HFFc6 (cell line): ENCODE measurements around the gene SOX18. TPM values are rescaled to one million over a fixed set of nuclear protein-coding genes. Genes with fewer than 3 reads are reported as not detected.

ENCODE experiments used
- DNase-seq: peaks from one replicate; pipeline ENCODE4 v3.0.0-alpha.2; 2018
- H3K27ac Mint-ChIP-seq: 2 replicates; pipeline ENCODE4 v1.8.0; 2020; ENCODE audit warnings: mild to moderate bottlenecking, mixed read lengths
- H3K27me3 Mint-ChIP-seq: 2 replicates; pipeline ENCODE4 v1.8.0; 2021; ENCODE audit warnings: mild to moderate bottlenecking, moderate library complexity, mixed read lengths; ENCODE audit not compliant: insufficient read depth
- H3K36me3 Mint-ChIP-seq: 2 replicates; pipeline ENCODE4 v1.8.0; 2021; ENCODE audit warnings: low read depth, mixed read lengths
- H3K4me1 Mint-ChIP-seq: 2 replicates; pipeline ENCODE4 v1.8.0; 2020; ENCODE audit warnings: low read depth, mixed read lengths
- H3K4me3 Mint-ChIP-seq: 2 replicates; pipeline ENCODE4 v1.8.0; 2020; ENCODE audit warnings: mild to moderate bottlenecking, moderate library complexity, mixed read lengths
- H3K9me3 Mint-ChIP-seq: 2 replicates; pipeline ENCODE4 v1.8.0; 2020; ENCODE audit warnings: mild to moderate bottlenecking, mixed read lengths
- total RNA-seq, 6 experiments: library from RNA; stranded (reverse); fragmentation: NEBNext Ultra II Directional; extraction: Animal tissue kit (Norgen Biotek cat#: 25700); gene quantifications; 2 replicates in 1 of 6; 3 replicates in 5 of 6; pipeline ENCODE4 v1.2.3, GENCODE V29; 2021
- TF ChIP-seq, protein P1 (sequence below): fragments of 200-600 bp; sonication (generic); IDR thresholded peaks from 2 replicates; pipeline ENCODE4 v1.5.0; 2021; ENCODE audit warnings: antibody characterized with exemption, mild to moderate bottlenecking

The SOX18 gene
- total RNA-seq, 6 experiments from 2014 or later = 0.10 to 0.17 TPM; not detected in 4

DNA sequence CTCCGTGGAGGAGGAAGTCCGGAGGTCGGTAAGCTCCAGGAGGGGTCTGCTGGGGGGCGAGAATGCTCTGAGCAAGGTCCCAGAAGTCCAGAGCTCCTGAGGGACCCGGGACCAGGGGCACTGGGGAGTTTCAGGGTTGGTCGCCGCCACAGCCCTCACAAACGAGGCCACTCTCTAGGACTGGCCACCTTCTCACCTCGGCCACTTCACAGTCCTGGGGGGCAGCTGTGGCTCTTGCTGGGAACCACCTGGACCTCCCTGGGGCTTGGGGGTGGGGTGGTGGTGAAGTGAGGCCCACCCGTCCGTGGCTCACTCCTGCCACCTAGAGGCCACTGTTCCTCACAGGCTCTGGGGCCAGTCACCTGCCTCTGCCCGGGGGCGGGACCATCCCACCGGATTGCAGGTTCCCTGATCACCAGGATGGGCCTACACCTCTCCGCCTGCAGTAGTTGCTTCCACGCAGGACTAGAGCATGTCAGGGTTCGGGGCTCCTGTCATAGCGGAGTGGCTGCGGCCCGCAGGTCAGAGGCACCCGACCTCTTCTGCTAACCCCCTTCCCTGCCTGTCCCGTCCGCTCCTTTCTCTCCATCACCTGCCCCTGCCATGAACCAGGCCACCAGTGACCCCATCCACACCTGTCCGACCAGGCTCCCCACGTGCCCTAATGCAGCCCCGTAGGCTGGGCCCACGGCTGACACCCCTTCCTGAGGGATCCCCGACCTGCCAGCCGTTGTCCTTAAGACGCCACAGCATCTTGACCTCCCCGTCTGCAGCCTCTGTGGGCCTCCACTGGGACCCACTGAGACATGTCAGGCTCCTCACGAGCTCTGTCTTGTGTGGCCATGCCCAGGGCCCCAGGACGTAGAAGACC lies 8.4 kb upstream of the SOX18 start:
- no peaks in the 10 kb centered on the region for H3K9me3 Mint-ChIP-seq
- DNase-seq = peak; percentile 30
- TF ChIP-seq, protein P1, sequence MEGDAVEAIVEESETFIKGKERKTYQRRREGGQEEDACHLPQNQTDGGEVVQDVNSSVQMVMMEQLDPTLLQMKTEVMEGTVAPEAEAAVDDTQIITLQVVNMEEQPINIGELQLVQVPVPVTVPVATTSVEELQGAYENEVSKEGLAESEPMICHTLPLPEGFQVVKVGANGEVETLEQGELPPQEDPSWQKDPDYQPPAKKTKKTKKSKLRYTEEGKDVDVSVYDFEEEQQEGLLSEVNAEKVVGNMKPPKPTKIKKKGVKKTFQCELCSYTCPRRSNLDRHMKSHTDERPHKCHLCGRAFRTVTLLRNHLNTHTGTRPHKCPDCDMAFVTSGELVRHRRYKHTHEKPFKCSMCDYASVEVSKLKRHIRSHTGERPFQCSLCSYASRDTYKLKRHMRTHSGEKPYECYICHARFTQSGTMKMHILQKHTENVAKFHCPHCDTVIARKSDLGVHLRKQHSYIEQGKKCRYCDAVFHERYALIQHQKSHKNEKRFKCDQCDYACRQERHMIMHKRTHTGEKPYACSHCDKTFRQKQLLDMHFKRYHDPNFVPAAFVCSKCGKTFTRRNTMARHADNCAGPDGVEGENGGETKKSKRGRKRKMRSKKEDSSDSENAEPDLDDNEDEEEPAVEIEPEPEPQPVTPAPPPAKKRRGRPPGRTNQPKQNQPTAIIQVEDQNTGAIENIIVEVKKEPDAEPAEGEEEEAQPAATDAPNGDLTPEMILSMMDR = peak; percentile 92
- peaks cover 5% of the 10 kb centered on the region; the same call in 1 of the 2 replicates for H3K27me3 Mint-ChIP-seq
- H3K4me1 Mint-ChIP-seq = peaks cover 16% of the 10 kb centered on the region
- no peak overlapping the region for H3K27ac Mint-ChIP-seq
- no peaks in the 10 kb centered on the region for H3K36me3 Mint-ChIP-seq
- H3K4me3 Mint-ChIP-seq = no peak overlapping the region

DNA sequence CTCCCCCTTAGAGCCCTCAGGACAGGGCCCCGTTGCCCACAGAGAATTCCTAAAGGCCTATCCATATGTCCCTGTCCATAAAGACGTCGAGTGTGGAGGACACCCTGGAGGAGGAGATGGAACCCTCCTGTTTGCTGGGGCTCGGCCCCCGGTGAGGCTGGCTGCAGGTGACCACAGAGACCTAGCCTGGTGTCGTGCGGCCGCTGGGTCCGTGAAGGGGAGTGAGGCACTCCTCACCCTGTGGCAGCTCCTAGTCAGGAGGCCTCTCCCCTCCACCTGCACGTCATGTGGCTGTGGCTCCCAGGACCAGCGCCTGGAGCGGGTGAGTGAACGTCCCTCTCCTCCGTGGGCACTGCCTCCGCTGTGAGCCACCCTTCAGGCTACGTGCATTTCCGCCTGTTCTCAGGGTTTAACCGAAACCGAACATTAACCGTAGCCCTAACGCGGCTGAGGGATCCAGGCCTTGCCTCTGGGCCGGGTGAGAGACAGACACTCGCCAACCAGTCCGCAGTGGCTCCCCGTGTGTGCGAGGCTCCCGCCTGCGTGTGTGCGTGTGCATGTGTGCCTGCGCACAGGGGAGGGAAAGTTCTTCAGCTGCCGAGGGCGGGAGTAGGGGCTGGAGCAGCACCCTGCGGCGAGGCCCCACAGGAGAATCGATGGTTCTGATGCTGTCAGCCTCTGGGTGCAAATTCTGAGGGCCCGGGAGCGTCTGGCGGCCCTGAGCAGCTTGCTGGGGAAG lies 7.6 kb upstream of the SOX18 start:
- TF ChIP-seq, protein P1 = no peak
- peaks cover 11% of the 10 kb centered on the region for H3K4me1 Mint-ChIP-seq
- H3K9me3 Mint-ChIP-seq = no peaks in the 10 kb centered on the region
- peaks cover 5% of the 10 kb centered on the region; the same call in 1 of the 2 replicates for H3K27me3 Mint-ChIP-seq
- H3K36me3 Mint-ChIP-seq = no peaks in the 10 kb centered on the region
- DNase-seq = no peak
- no peak overlapping the region for H3K4me3 Mint-ChIP-seq
- H3K27ac Mint-ChIP-seq = no peak overlapping the region

DNA sequence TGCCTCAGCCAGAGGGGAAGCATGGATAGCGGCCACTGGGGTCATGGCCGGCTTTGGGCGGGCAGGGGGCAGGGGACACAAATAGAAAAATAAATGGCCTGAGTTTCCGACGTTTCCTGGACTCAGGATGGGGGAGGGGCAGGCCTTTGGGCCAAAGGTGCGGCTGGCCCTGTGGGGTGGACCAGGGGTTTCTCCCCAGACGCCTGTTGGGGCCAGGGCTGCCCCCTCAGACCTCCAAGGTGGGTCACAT lies 7.1 kb upstream of the SOX18 start:
- no peaks in the 10 kb centered on the region for H3K36me3 Mint-ChIP-seq
- no peak for DNase-seq
- no peak overlapping the region for H3K27ac Mint-ChIP-seq
- TF ChIP-seq, protein P1 = no peak
- H3K27me3 Mint-ChIP-seq = peaks cover 5% of the 10 kb centered on the region; the same call in 1 of the 2 replicates
- peaks cover 8% of the 10 kb centered on the region; the same call in 1 of the 2 replicates for H3K4me1 Mint-ChIP-seq
- H3K4me3 Mint-ChIP-seq = no peak overlapping the region
- H3K9me3 Mint-ChIP-seq = no peaks in the 10 kb centered on the region

DNA sequence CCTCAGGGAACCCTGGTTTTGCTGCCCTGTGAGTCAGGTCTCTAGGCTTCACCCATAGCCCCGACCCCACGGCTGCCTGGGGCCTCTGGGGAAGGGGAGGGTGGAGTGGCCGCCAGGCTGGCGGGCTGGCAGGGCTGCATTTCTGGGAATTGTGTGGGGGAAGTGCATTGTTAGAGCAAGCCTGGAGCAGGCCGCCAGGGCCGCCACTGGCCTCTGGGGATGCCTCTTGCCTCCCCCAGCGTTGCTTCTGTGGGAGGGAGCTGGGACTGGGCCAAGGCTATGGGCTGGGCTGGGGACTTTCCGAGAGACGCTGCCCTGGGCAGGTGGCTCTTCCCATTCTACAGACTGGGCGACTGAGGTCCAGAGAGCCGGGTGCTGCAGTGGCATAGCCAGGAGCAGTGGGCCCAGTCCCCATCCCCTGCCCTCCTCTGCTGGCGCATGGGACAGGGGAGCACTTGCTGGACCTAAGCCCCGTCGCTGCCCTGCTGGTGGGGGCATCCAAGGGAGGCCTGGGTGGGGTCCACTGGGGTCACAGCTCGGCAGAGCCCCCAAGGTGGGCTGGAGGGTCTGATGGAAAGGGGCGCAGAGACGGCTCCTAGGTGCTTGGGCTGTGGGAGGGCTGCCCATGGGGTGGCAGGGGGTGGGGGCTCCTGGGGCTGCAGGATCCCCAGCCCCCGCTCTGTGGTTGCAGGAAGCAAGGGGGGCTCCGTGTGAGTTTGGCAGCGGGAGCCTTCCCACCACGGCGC lies 6.6 kb upstream of the SOX18 start:
- peaks cover 8% of the 10 kb centered on the region; the same call in 1 of the 2 replicates for H3K4me1 Mint-ChIP-seq
- TF ChIP-seq, protein P1 = no peak
- DNase-seq = no peak
- H3K27me3 Mint-ChIP-seq = peaks cover 5% of the 10 kb centered on the region
- no peak overlapping the region for H3K4me3 Mint-ChIP-seq
- H3K36me3 Mint-ChIP-seq = no peaks in the 10 kb centered on the region
- H3K9me3 Mint-ChIP-seq = no peaks in the 10 kb centered on the region
- no peak overlapping the region for H3K27ac Mint-ChIP-seq

DNA sequence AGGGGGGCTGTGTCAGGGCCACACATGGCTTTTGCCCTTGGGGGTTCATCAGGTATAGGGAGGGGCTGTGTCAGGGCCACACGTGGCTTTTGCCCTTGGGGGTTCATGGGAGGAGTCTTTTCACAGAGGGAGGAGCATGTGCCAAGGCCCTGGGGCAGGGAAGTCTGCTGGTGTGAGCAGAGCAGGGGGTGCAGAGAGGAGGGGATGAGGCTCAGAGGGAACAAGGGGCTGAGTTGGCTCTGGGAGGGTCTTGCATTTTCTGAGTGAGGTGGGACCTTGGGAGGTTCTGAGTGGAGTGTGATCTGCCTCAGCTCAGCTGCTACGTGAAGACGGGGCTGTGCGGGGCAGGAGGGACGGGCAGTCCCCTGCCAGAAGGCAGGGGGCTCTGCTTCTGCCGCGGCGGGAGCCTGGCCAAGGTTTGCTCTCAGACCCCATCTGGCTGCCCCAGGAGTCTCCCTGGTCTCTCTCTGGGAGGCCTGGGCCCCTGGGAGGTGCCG lies 6.0 kb upstream of the SOX18 start:
- Mint-ChIP-seq H3K27me3 (peaks cover 5% of the 10 kb centered on the region), H3K4me1 (peaks cover 8% of the 10 kb centered on the region; the same call in 1 of the 2 replicates), H3K27ac (no peak overlapping the region), H3K9me3 (no peaks in the 10 kb centered on the region), H3K4me3 (no peak overlapping the region), H3K36me3 (no peaks in the 10 kb centered on the region)
- DNase-seq = no peak
- TF ChIP-seq, protein P1 = no peak
